Measurements from ENCODE around the gene MEDAG. TPM values are rescaled to one million over a fixed set of nuclear protein-coding genes. Genes with fewer than 3 reads are reported as not detected.

MEDAG gene
- total RNA-seq, 1 donor from 2014 or later: not detected

DNA sequence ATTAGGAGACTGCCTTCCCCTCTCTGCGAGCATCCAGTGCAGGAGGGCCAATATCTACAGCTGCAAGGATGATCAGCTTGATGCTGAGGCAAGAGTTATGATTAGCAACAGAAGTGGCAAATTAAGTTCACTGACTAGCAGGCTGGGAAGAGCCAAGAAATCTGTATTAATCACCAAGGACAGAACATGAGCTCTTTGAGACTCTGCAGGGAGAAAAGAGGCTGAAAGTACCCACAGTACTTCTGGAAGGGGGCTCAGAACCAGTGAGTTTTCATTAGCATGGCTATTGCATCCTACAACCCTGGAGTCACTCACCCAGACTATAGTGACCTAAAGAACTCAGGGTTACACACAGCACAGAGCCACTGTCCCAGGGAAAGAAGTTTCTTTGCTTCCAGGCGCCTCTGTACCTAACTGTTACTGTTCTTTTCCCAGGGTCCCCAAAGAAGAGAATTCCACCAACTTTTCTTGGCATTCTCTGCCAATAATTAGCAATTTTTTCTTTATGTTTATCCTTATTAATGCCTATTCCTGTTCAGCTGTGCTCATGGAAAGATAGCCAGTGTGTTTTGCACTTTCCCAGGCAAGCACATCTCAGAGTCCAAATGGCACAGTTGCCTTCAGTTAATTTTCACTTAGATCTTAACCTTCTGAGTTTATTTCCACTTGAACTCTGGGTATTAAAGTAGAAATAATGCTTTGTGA, 25.8 kb upstream of the MEDAG start:
- Mint-ChIP-seq H3K9me3 (no peaks in the 10 kb centered on the region), H3K4me3 (ENCODE audit: low read depth) (no peak overlapping the region), H3K36me3 (ENCODE audit: low read depth) (no peaks in the 10 kb centered on the region), H3K27ac (no peak overlapping the region), H3K27me3 (ENCODE audit: low read depth) (peaks cover 21% of the 10 kb centered on the region), H3K4me1 (ENCODE audit: low read depth) (peaks cover 11% of the 10 kb centered on the region)
- DNase-seq (ENCODE audit: low spot score): no peak
- intact Hi-C loops (cut with micrococcal nuclease): no loop called here

DNA sequence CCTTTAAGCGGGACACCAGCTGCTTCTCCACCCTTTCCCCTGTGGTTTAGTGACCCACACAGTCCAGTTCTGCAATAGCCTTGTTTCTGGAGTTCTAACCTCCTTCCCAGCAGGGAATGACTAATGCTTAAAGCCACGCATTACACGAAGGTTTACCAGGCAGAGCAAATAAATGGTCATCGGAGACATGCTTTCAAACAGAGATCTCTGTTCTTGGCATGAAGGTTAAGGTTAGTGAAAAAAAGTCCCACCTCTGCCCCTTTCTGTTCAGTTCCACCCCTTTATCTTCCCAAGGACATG, 25.3 kb upstream of the MEDAG start:
- no peak for DNase-seq (ENCODE audit: low spot score)
- intact Hi-C loops (cut with micrococcal nuclease): no loop called here
- Mint-ChIP-seq H3K27me3 (ENCODE audit: low read depth) (peaks cover 21% of the 10 kb centered on the region), H3K4me3 (ENCODE audit: low read depth) (no peak overlapping the region), H3K27ac (no peak overlapping the region), H3K9me3 (no peaks in the 10 kb centered on the region), H3K36me3 (ENCODE audit: low read depth) (no peaks in the 10 kb centered on the region), H3K4me1 (ENCODE audit: low read depth) (peaks cover 12% of the 10 kb centered on the region)

DNA sequence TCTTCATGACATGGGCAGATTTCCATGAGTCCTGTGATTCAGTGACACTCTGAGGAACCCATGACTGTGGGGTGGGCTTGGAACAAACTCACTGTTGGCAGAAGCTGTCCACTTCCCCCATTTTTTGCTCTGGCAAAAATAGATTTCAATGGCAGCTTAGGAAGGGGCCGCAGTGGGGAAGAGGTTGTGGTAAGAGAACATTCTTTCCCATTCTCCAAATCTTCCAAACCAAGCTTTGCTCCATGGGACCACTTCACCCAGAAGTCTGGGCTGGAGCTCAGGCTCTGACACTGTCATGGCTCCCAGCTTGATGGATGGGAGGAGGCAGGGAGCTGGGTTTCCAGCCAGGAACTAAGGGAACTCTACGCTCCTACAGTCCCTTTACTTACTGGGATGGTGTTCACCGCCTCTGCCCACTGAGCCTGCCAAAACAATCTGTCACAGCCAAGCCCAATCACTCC, 24.9 kb upstream of the MEDAG start:
- H3K36me3 Mint-ChIP-seq (ENCODE audit: low read depth): no peaks in the 10 kb centered on the region

DNA sequence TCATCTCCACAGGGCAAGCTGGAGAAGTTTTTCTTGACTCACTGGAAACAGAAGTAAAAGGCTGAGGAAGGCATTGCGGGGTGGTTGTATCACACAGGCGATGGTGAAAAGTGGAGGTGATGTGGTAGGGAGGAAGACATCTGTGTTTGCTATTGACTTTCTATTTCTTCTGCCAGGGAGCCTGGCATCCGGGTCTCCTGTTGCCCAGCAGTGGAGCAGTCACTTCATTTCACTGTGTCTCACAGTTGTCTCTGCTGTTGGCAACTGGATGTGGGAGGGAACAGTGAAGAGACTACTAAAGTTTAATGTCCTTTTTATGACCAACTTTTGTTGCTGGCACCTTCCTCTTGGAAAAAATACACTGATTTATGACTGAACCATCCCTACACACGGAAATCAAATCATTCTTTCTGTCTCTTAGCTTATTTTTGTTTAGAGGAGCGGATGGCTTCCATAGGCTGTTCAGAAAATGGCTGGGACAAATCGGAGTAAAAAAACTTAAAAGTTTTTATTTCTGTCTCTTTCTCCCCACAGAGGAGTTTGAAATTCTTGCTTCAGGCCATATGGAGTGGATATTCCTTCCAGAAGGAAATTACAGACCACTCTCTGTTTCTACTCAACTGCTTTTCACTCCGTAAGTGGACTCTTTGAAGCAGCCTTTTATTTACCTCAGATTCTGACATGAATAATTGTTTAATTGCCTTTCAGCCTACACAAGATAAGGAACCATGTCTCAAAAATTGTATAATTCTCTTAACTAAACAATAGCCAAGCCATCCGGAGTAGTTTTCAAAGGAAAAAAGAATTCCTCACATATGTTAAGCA, 23.8 kb upstream of the MEDAG start:
- H3K4me3 Mint-ChIP-seq (ENCODE audit: low read depth): no peak overlapping the region
- peaks cover 28% of the 10 kb centered on the region for H3K27me3 Mint-ChIP-seq (ENCODE audit: low read depth)
- intact Hi-C loops (cut with micrococcal nuclease): no loop called here
- DNase-seq (ENCODE audit: low spot score): no peak
- H3K36me3 Mint-ChIP-seq (ENCODE audit: low read depth): no peaks in the 10 kb centered on the region
- H3K27ac Mint-ChIP-seq: no peak overlapping the region
- no peaks in the 10 kb centered on the region for H3K9me3 Mint-ChIP-seq
- peaks cover 12% of the 10 kb centered on the region for H3K4me1 Mint-ChIP-seq (ENCODE audit: low read depth)

More for the DNA sequence above, 24.9 kb upstream of the MEDAG start:
- no peak for DNase-seq (ENCODE audit: low spot score)
- H3K27me3 Mint-ChIP-seq (ENCODE audit: low read depth): peaks cover 21% of the 10 kb centered on the region
- no peak overlapping the region for H3K4me3 Mint-ChIP-seq (ENCODE audit: low read depth)
- intact Hi-C loops (cut with micrococcal nuclease): no loop called here
- peaks cover 12% of the 10 kb centered on the region for H3K4me1 Mint-ChIP-seq (ENCODE audit: low read depth)
- no peak overlapping the region for H3K27ac Mint-ChIP-seq
- H3K9me3 Mint-ChIP-seq: no peaks in the 10 kb centered on the region

DNA sequence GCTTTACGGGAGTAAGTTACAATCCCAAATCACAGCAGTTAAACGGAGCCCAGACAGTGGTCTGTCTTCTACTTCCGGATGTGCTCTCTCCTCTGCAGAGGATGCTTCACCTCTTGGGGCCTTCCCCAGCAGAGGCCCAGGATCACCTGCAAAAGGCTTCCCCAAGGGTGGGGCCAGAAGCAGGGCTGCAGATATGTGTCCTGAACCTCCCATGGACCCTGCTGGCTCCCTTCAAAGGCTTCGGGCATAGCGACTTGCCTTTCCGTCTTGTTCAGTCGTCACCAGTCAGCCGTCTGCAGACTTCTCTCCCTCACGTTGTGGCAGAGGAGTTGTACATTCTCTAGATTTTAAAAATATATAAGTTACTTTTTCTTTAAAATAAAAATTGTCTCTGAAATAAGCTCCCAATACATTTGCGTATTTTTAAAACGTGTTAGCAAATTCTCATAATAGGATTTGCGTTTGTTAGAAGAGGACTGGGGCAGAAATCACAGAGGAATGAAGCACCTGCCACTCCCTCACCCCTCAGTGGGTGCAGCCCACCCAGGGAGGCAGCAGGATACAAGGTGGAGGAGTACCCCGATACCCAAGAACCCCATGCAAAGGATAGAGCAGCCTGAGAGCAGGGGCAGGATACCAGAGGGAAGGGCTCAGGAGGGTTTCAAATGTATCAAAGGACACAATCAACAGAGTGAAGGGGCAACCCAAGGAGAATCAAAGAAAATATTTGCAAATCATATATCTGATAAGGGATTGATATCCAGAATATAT, 22.9 kb upstream of the MEDAG start:
- Mint-ChIP-seq H3K4me3 (ENCODE audit: low read depth) (no peak overlapping the region), H3K27ac (no peak overlapping the region), H3K4me1 (ENCODE audit: low read depth) (peaks cover 12% of the 10 kb centered on the region), H3K9me3 (no peaks in the 10 kb centered on the region), H3K36me3 (ENCODE audit: low read depth) (no peaks in the 10 kb centered on the region), H3K27me3 (ENCODE audit: low read depth) (peaks cover 27% of the 10 kb centered on the region)
- intact Hi-C loops (cut with micrococcal nuclease): no loop called here
- DNase-seq (ENCODE audit: low spot score): no peak

DNA sequence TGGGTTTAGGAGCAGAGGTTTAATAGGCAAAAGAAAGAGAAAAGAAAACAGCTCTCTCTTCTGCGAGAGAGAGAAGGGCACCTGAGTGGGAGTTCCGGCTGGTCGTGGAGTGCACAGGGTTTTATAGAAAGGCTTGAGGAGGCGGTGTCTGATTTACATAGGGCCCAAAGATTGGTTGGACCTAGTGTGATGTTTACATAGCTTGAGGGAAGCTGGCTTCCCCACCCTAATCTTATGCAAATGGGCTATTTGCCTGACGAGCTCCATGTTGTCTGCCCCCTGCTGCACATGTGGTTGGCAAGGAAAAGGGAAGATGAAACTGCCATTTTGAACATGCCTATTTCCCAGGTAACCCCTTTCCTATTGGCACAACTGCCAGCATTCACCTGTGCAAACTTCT, 21.5 kb upstream of the MEDAG start:
- intact Hi-C loops (cut with micrococcal nuclease): no loop called here
- Mint-ChIP-seq H3K4me1 (ENCODE audit: low read depth) (peaks cover 12% of the 10 kb centered on the region), H3K4me3 (ENCODE audit: low read depth) (no peak overlapping the region)

DNA sequence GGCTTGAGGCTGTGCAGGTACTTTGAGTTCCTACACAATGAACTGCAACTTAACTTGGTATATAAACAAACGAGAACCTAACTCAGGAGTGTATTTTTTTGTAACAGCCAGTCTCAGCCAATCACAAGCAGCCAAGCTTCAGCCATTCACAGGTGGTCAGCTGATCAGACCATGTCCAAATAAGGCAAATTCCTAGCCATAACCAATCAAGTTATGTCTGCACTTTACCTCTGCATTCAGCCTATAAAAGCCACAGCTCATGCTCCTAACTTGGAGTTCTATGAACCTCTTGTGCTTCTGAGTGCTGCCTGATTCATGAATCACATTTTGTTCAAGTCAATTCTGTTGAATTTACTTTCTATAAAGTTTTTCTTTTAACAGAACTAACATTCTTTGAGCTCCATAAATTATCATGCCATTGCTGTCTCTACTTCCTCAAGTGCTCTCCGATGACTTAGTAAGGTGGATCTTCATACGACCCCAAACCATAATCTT, 16.8 kb upstream of the MEDAG start:
- no peaks in the 10 kb centered on the region for H3K9me3 Mint-ChIP-seq
- H3K4me1 Mint-ChIP-seq (ENCODE audit: low read depth): peaks cover 10% of the 10 kb centered on the region
- no peak overlapping the region for H3K4me3 Mint-ChIP-seq (ENCODE audit: low read depth)
- H3K27ac Mint-ChIP-seq: no peak overlapping the region
- DNase-seq (ENCODE audit: low spot score): no peak
- peaks cover 23% of the 10 kb centered on the region for H3K27me3 Mint-ChIP-seq (ENCODE audit: low read depth)
- intact Hi-C loops (cut with micrococcal nuclease): no loop called here
- H3K36me3 Mint-ChIP-seq (ENCODE audit: low read depth): no peaks in the 10 kb centered on the region

More for the DNA sequence above, 21.5 kb upstream of the MEDAG start:
- H3K9me3 Mint-ChIP-seq: no peaks in the 10 kb centered on the region
- H3K27ac Mint-ChIP-seq: no peak overlapping the region
- H3K36me3 Mint-ChIP-seq (ENCODE audit: low read depth): no peaks in the 10 kb centered on the region
- DNase-seq (ENCODE audit: low spot score): no peak
- peaks cover 25% of the 10 kb centered on the region for H3K27me3 Mint-ChIP-seq (ENCODE audit: low read depth)

DNA sequence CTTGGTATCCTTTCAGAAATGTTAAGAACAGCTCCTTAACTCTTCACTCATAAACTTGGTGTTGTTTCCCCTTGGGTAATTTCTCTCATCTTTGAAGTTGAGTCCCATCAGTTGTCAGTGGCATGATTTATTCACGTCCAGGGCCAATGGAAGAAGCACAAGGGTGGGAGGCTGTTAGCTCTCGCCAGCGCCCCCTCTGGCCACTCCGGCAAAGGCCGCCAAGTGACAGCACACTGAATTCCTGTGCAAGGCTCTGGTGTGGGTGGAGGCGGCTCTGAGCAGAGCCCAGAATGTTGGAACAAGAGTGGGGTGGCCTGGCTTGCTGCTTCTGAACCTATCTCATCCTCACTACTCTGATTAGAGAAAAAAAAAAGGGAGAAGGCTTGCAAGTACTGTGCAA, 13.1 kb upstream of the MEDAG start:
- H3K9me3 Mint-ChIP-seq: no peaks in the 10 kb centered on the region
- no peak for DNase-seq (ENCODE audit: low spot score)
- H3K27ac Mint-ChIP-seq: no peak overlapping the region
- H3K27me3 Mint-ChIP-seq (ENCODE audit: low read depth): peaks cover 14% of the 10 kb centered on the region
- H3K4me1 Mint-ChIP-seq (ENCODE audit: low read depth): no peaks in the 10 kb centered on the region
- intact Hi-C loops (cut with micrococcal nuclease): no loop called here
- no peak overlapping the region for H3K4me3 Mint-ChIP-seq (ENCODE audit: low read depth)
- H3K36me3 Mint-ChIP-seq (ENCODE audit: low read depth): no peaks in the 10 kb centered on the region

DNA sequence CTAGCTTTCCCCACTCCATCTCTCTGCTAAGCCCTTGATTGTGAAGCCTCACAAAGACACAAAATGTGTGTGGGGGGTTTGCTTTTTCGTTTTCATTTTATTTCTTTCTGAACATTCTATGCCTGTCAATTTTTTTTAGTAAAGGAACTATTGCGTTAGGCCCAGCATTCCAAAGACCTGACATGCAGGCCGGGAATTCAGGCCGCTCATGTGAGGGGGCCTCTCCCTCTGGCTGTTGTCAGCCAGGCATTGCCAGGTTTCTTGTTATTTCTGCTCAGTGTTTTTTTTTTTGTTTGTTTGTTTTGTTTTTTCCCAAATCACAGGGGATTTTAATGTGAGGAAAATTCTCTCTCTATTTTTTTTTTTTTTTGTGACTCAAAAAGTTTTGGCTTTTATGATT, 10.3 kb upstream of the MEDAG start:
- Mint-ChIP-seq H3K27ac (no peak overlapping the region), H3K9me3 (no peaks in the 10 kb centered on the region), H3K36me3 (ENCODE audit: low read depth) (no peaks in the 10 kb centered on the region), H3K27me3 (ENCODE audit: low read depth) (peaks cover 16% of the 10 kb centered on the region), H3K4me1 (ENCODE audit: low read depth) (peaks cover 13% of the 10 kb centered on the region), H3K4me3 (ENCODE audit: low read depth) (no peak overlapping the region)
- DNase-seq (ENCODE audit: low spot score): no peak
- intact Hi-C loops (cut with micrococcal nuclease): no loop called here

DNA sequence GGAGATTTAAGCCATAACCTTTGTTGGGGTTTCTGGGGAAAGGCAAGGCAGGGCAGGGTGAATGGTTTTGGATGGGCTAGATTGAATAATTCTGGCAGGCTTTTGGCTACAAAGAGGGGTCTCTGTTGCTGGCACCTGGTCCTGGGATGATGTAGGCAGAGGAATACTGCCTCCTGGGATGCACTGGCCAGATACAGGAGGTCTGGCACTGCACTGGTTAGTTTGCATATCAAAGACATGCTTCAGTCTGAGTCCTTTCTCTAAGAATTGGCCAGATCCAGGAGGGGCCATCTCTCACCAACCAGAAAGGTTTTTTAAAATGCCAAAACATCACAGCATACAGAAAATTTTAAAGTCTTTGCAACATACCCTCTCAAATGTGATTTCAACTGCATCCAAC, 8.0 kb upstream of the MEDAG start:
- H3K27me3 Mint-ChIP-seq (ENCODE audit: low read depth): peaks cover 16% of the 10 kb centered on the region
- DNase-seq (ENCODE audit: low spot score): no peak
- H3K9me3 Mint-ChIP-seq: no peaks in the 10 kb centered on the region
- intact Hi-C loops (cut with micrococcal nuclease): no loop called here
- H3K4me3 Mint-ChIP-seq (ENCODE audit: low read depth): no peak overlapping the region
- H3K4me1 Mint-ChIP-seq (ENCODE audit: low read depth): peaks cover 16% of the 10 kb centered on the region
- H3K36me3 Mint-ChIP-seq (ENCODE audit: low read depth): no peaks in the 10 kb centered on the region
- no peak overlapping the region for H3K27ac Mint-ChIP-seq

DNA sequence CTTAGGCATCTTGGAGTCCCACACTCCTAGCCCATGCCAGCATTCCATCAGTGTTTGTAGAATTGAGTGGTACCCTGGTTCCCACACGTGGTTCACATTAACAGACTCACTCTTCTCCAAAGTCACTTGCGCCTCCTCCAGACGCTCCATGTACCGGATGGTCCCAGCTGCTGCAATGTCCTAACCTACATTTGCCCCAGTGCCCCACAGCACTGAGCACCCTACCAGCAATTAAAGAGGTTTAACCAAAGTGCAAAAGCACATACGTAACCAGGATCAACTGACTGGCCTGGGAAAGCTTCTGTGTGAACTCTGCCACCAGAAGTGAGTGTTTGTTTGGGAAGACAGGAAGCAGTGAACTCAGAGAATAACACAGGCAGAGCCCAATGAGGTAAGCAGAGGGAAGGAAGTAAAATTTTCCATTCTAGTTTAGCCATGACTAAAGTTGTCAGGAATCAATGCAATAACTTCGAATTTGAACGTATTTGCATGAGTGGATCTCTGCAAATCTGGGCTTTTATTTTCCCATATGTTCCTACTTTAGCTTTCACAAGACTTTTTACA, 7.3 kb upstream of the MEDAG start:
- Mint-ChIP-seq H3K4me1 (ENCODE audit: low read depth) (peaks cover 16% of the 10 kb centered on the region), H3K27me3 (ENCODE audit: low read depth) (peaks cover 21% of the 10 kb centered on the region), H3K27ac (no peak overlapping the region), H3K9me3 (no peaks in the 10 kb centered on the region), H3K4me3 (ENCODE audit: low read depth) (no peak overlapping the region), H3K36me3 (ENCODE audit: low read depth) (no peaks in the 10 kb centered on the region)
- DNase-seq (ENCODE audit: low spot score): no peak
- intact Hi-C loops (cut with micrococcal nuclease): loop anchor here (1.0 kb wide), 1 partner anchor 281 kb away; the partner anchor contains the start of gene USPL1

DNA sequence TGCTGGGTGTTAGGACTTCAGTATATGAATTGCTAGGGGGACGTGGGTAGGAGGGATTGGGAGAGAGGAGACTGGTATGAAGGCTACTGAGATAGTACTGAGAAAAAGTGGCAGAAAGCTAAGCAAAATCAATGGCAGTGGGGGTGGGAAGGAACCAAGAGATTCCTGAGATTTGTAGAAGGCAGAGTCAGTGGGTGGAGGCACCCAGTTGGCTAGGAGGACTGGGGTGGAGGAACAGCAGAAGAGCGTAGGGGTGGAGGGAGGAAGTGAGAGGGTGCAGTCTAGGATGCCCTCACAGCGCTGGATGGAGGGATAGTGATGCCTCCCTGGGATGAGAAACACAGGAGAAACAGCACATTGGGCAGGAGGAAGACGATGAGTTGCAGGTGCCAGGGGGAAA, 5.6 kb upstream of the MEDAG start:
- H3K27me3 Mint-ChIP-seq (ENCODE audit: low read depth): peaks cover 37% of the 10 kb centered on the region

More for the DNA sequence above, 5.6 kb upstream of the MEDAG start:
- intact Hi-C loops (cut with micrococcal nuclease): no loop called here
- Mint-ChIP-seq H3K9me3 (no peaks in the 10 kb centered on the region), H3K27ac (no peak overlapping the region), H3K4me3 (ENCODE audit: low read depth) (no peak overlapping the region), H3K4me1 (ENCODE audit: low read depth) (peaks cover 16% of the 10 kb centered on the region), H3K36me3 (ENCODE audit: low read depth) (no peaks in the 10 kb centered on the region)
- DNase-seq (ENCODE audit: low spot score): no peak
